Endothelial cell of umbilical vein (primary cell): ENCODE data around the gene NHLRC1. TPM values are rescaled to one million over a fixed set of nuclear protein-coding genes. Genes with fewer than 3 reads are reported as not detected.

Experiments used
- BruUV-seq: library from RNA; stranded (reverse); fragments of 400-500 nt; replicated peaks from 2 replicates; lab custom pipeline; 2021; lab: Mats Ljungman, UMichigan
- CTCF ChIA-PET: fragments of 300-600, 350-600 bp; sonication (Branson Sonifier 250); formaldehyde crosslinking; loops from one replicate; lab custom pipeline; 2021; ENCODE audit warnings: antibody characterized with exemption, inconsistent platforms; lab: Charles Lee
- POLR2A ChIA-PET: fragments of 300-600, 350-600 bp; sonication (Branson Sonifier 250); formaldehyde crosslinking; loops from one replicate; lab custom pipeline; 2021; ENCODE audit warnings: antibody characterized with exemption, inconsistent platforms; lab: Charles Lee
- DNase-seq: peaks from one replicate; pipeline ENCODE4 v3.0.0-alpha.2; 2011; ENCODE audit warnings: low read depth, low spot score
- FAIRE-seq: peaks from 2 replicates; lab custom pipeline; 2011; peaks lifted over from hg19 to GRCh38; lab: Jason Lieb, UNC
- H2AFZ ChIP-seq: 2 replicates; pipeline ENCODE4 v1.6.0; 2012; ENCODE audit warnings: low read depth, low read length, control low read depth, inconsistent platforms
- H3K27ac ChIP-seq: 2 replicates; pipeline ENCODE4 v1.5.1; 2011; ENCODE audit warnings: low read depth, mild to moderate bottlenecking, control low read depth, low read length, moderate library complexity; ENCODE audit not compliant: insufficient read depth
- H3K27me3 ChIP-seq, 2 experiments: 2 replicates each; pipeline versions ENCODE4 v1.6.0 to v1.6.1; 2011; ENCODE audit warnings: low read length in 2 of 2, mixed read lengths in 1 of 2; ENCODE audit not compliant: control insufficient read depth in 2 of 2, insufficient read depth in 2 of 2
- H3K36me3 ChIP-seq, 2 experiments: 2 replicates in 1 of 2; 3 replicates in 1 of 2; pipeline ENCODE4 v1.5.1; 2011; ENCODE audit warnings: low read length in 2 of 2, mild to moderate bottlenecking in 1 of 2, moderate library complexity in 1 of 2; ENCODE audit not compliant: control insufficient read depth in 2 of 2, insufficient read depth in 2 of 2; ENCODE audit errors: extremely low read depth in 1 of 2
- H3K4me1 ChIP-seq: 3 replicates; pipeline ENCODE4 v1.5.1; 2011; ENCODE audit warnings: mild to moderate bottlenecking, low read length; ENCODE audit not compliant: control insufficient read depth, insufficient read depth; ENCODE audit errors: extremely low read depth
- H3K4me2 ChIP-seq: 2 replicates; pipeline ENCODE4 v1.6.1; 2011; ENCODE audit warnings: low read length, control low read depth, mixed read lengths; ENCODE audit not compliant: insufficient read depth
- H3K4me3 ChIP-seq, 3 experiments: fragments of 200-600 bp in 1 of 3; sonication (generic), shearing (Covaris generic) in 1 of 3; replicated peaks in 1 of 3; 2 replicates each; pipeline ENCODE4 v1.5.1; 2011 to 2016; ENCODE audit warnings: control low read depth in 3 of 3, low read length in 3 of 3, mild to moderate bottlenecking in 2 of 3, inconsistent platforms in 1 of 3, low read depth in 1 of 3, moderate library complexity in 1 of 3; ENCODE audit not compliant: insufficient read depth in 1 of 3
- H3K79me2 ChIP-seq: 2 replicates; pipeline ENCODE4 v1.6.0; 2012; ENCODE audit warnings: low read length, inconsistent platforms; ENCODE audit not compliant: control insufficient read depth, insufficient read depth
- H3K9ac ChIP-seq: replicated peaks from 2 replicates; pipeline ENCODE3; 2011; ENCODE audit warnings: low read length, control low read depth; ENCODE audit not compliant: insufficient read depth; ENCODE audit errors: extremely low read depth
- H3K9me1 ChIP-seq: replicated peaks from 3 replicates; pipeline ENCODE4 v1.6.0; 2011; ENCODE audit warnings: mild to moderate bottlenecking, low read length; ENCODE audit not compliant: control insufficient read depth, insufficient read depth; ENCODE audit errors: extremely low read depth
- H3K9me3 ChIP-seq: replicated peaks from 2 replicates; pipeline ENCODE4 v1.5.1; 2012; ENCODE audit warnings: low read length, inconsistent platforms; ENCODE audit not compliant: control insufficient read depth, insufficient read depth
- H4K20me1 ChIP-seq: replicated peaks from 2 replicates; pipeline ENCODE3; 2011; ENCODE audit warnings: mild to moderate bottlenecking, low read length; ENCODE audit not compliant: control insufficient read depth, insufficient read depth; ENCODE audit errors: extremely low read depth
- CTCF ChIP-seq, 2 donors: IDR thresholded peaks; 1 replicate in 1 of 2; 2 replicates in 1 of 2; pipeline ENCODE4 v1.5.1; 2011; ENCODE audit warnings: low read length in 2 of 2, mild to moderate bottlenecking in 2 of 2, moderate library complexity in 2 of 2, control low read depth in 1 of 2, inconsistent platforms in 1 of 2, low read depth in 1 of 2; ENCODE audit not compliant: insufficient read depth in 1 of 2; ENCODE audit errors: extremely low read depth in 1 of 2
- EZH2 ChIP-seq: IDR thresholded peaks from 2 replicates; pipeline ENCODE4 v1.6.1; 2012; ENCODE audit warnings: borderline replicate concordance, low read depth, mild to moderate bottlenecking, moderate library complexity, low read length, inconsistent platforms; ENCODE audit not compliant: severe bottlenecking
- FOS ChIP-seq: IDR thresholded peaks from 2 replicates; pipeline ENCODE4 v1.6.1; 2011; ENCODE audit warnings: mild to moderate bottlenecking, low read length, moderate library complexity, borderline replicate concordance; ENCODE audit not compliant: insufficient read depth
- MAX ChIP-seq: IDR thresholded peaks from 2 replicates; pipeline ENCODE4 v1.6.1; 2011; ENCODE audit not compliant: insufficient read depth, insufficient read length
- MYC ChIP-seq: IDR thresholded peaks from one replicate; pipeline ENCODE4 v1.6.1; 2011; ENCODE audit warnings: mild to moderate bottlenecking, low read depth, low read length
- POLR2A ChIP-seq: IDR thresholded peaks from 2 replicates; pipeline ENCODE4 v1.6.1; 2012; ENCODE audit warnings: low read depth, mild to moderate bottlenecking, control low read depth, low read length
- dilution Hi-C: fragments of 300-500 bp; cut with MboI; formaldehyde crosslinking; loops from one replicate; pipeline ENCODE4 v1.15.0; 2019; ENCODE audit warnings: low sequenced_read_pairs; ENCODE audit not compliant: extremely low pct_ligation_motif_present
- intact Hi-C: fragments of 100-400 bp; cut with micrococcal nuclease; formaldehyde crosslinking; loops from one replicate; pipeline ENCODE4 v1.10.0; 2022
- polyA plus RNA-seq, 4 experiments: library from polyadenylated mRNA; depleted of rRNA in 3 of 4; stranded (reverse) in 3 of 4; unstranded in 1 of 4; fragments of >200 nt; gene quantifications; 2 replicates each; pipeline versions ENCODE4 v1.2.1 to v1.2.3, GENCODE V29; 2011 to 2012; ENCODE audit warnings: missing spikeins in 1 of 4
- total RNA-seq: library from RNA; stranded (reverse); gene quantifications from 2 replicates; pipeline ENCODE4 v1.2.3, GENCODE V29; 2021

Gene NHLRC1
- total and polyA plus RNA-seq, 2 donors (not counting 3 experiments of a cell fraction or from before 2014, with no cell fraction given) = 1.7 to 2.3 TPM

- no peak for DNase-seq
- Histone ChIP-seq H3K4me2 (no peak overlapping the region), H3K9me1 (no peaks in the 10 kb centered on the region), H3K27me3 (peaks cover 2 to 3% of the 10 kb centered on the region in 2 experiments), H3K9ac (no peak overlapping the region), H3K4me1 (no peaks in the 10 kb centered on the region), H2AFZ (no peak overlapping the region), H3K36me3 (no peaks in the 10 kb centered on the region), H3K4me3 (no peak overlapping the region), H3K9me3 (no peaks in the 10 kb centered on the region), H3K27ac (no peak overlapping the region), H3K79me2 (no peaks in the 10 kb centered on the region), H4K20me1 (no peaks in the 10 kb centered on the region)
- no peak for FAIRE-seq
- BruUV-seq = no TSS peak
- dilution Hi-C loops = no loop called here
- ChIA-PET CTCF (no interaction called here), POLR2A (no interaction called here)
- no peak for TF ChIP-seq MYC
- TF ChIP-seq MAX = no peak
- TF ChIP-seq FOS = no peak
- TF ChIP-seq POLR2A = no peak
- TF ChIP-seq EZH2 = no peak
- no peak for TF ChIP-seq CTCF (IDR thresholded peaks at IDR 0.05; ENCODE audit: extremely low read depth in 1 of 2, insufficient read depth in 1 of 2, low read depth in 1 of 2, low read length in 2 of 2)
- intact Hi-C loops = no loop called here
Observed at GRCh38 chr6:18070486-18070885, 52.0 kb downstream of the NHLRC1 start.

Other genes with a start within 250 kb of the NHLRC1 start
- 55.5 and 65.8 TPM in 2 replicates for gene KIF13A, start 135.0 kb downstream of the NHLRC1 start, total RNA-seq
- 24.8 and 24.9 TPM in 2 replicates for gene KIF13A, start 135.0 kb downstream of the NHLRC1 start, polyA plus RNA-seq
- gene TPMT, start 32.4 kb upstream of the NHLRC1 start, total RNA-seq = 10.9 and 11.1 TPM in 2 replicates
- gene TPMT, start 32.4 kb upstream of the NHLRC1 start, polyA plus RNA-seq = 6.2 and 6.5 TPM in 2 replicates
- 9.6 and 10.8 TPM in 2 replicates for gene KDM1B, start 32.7 kb upstream of the NHLRC1 start, total RNA-seq
- 2.5 and 3.0 TPM in 2 replicates for gene KDM1B, start 32.7 kb upstream of the NHLRC1 start, polyA plus RNA-seq
- 118 and 120 TPM in 2 replicates for gene DEK, start 141.9 kb upstream of the NHLRC1 start, total RNA-seq
- 14.5 and 19.0 TPM in 2 replicates for gene DEK, start 141.9 kb upstream of the NHLRC1 start, polyA plus RNA-seq